Measurements from ENCODE around the gene NR5A1.

NR5A1 gene

GRCh38 chr9:124500028-124500795, 7.0 kb downstream of the NR5A1 start:
- no peak for DNase-seq (ENCODE audit: low read depth in 3 of 3, low spot score in 1 of 3)

GRCh38 chr9:124499216-124499615, 8.0 kb downstream of the NR5A1 start:
- DNase-seq (ENCODE audit: low read depth in 3 of 3, low spot score in 1 of 3): no peak

GRCh38 chr9:124498499-124499146, 8.6 kb downstream of the NR5A1 start:
- no peak for DNase-seq (ENCODE audit: low read depth in 3 of 3, low spot score in 1 of 3)

GRCh38 chr9:124498040-124498439, 9.2 kb downstream of the NR5A1 start:
- no peak for DNase-seq (ENCODE audit: low read depth in 3 of 3, low spot score in 1 of 3)

GRCh38 chr9:124497441-124497840, 9.8 kb downstream of the NR5A1 start:
- DNase-seq (ENCODE audit: low read depth in 3 of 3, low spot score in 1 of 3): no peak

- DNase-seq (ENCODE audit: low read depth in 3 of 3, low spot score in 1 of 3): no peak
These were observed 10.7 kb downstream of the NR5A1 start for GRCh38 chr9:124496463-124496862.

- DNase-seq (ENCODE audit: low read depth in 3 of 3, low spot score in 1 of 3): no peak
These were observed 11.1 kb downstream of the NR5A1 start for GRCh38 chr9:124496075-124496449.

- no peak for DNase-seq (ENCODE audit: low read depth in 3 of 3, low spot score in 1 of 3)
These were observed 11.8 kb downstream of the NR5A1 start for GRCh38 chr9:124495126-124496074.

- no peak for DNase-seq (ENCODE audit: low read depth in 3 of 3, low spot score in 1 of 3)
These were observed 13.3 kb downstream of the NR5A1 start for GRCh38 chr9:124493794-124494479.

GRCh38 chr9:124493218-124493617, 14.0 kb downstream of the NR5A1 start:
- DNase-seq (ENCODE audit: low read depth in 3 of 3, low spot score in 1 of 3): no peak

- DNase-seq (ENCODE audit: low read depth in 3 of 3, low spot score in 1 of 3): no peak
These were observed 14.4 kb downstream of the NR5A1 start for GRCh38 chr9:124492818-124493217.

- DNase-seq (ENCODE audit: low read depth in 3 of 3, low spot score in 1 of 3): no peak
These were observed 15.9 kb downstream of the NR5A1 start for GRCh38 chr9:124491049-124491975.

- no peak for DNase-seq (ENCODE audit: low read depth in 3 of 3, low spot score in 1 of 3)
These were observed 17.2 kb downstream of the NR5A1 start for GRCh38 chr9:124490004-124490403.

- no peak for DNase-seq (ENCODE audit: low read depth in 3 of 3, low spot score in 1 of 3)
These were observed 18.0 kb downstream of the NR5A1 start for GRCh38 chr9:124489222-124489621.

GRCh38 chr9:124488641-124489210, 18.5 kb downstream of the NR5A1 start:
- DNase-seq (ENCODE audit: low read depth in 3 of 3, low spot score in 1 of 3): no peak

- DNase-seq (ENCODE audit: low read depth in 3 of 3, low spot score in 1 of 3): no peak
These were observed 19.7 kb downstream of the NR5A1 start for GRCh38 chr9:124487260-124488182.

- no peak for DNase-seq (ENCODE audit: low read depth in 3 of 3, low spot score in 1 of 3)
These were observed 20.4 kb downstream of the NR5A1 start for GRCh38 chr9:124486778-124487259.

GRCh38 chr9:124485936-124486335, 21.3 kb downstream of the NR5A1 start:
- no peak for DNase-seq (ENCODE audit: low read depth in 3 of 3, low spot score in 1 of 3)
